Neuron (in vitro differentiated cells): ENCODE measurements around the gene C14orf180.

Experiments used
- H2AFZ ChIP-seq: one replicate; pipeline ENCODE4 v1.6.1; 2013; ENCODE audit warnings: low read depth, mild to moderate bottlenecking, inconsistent platforms, low read length, moderate library complexity
- H3K27me3 ChIP-seq: one replicate; pipeline ENCODE4 v1.6.1; 2013; ENCODE audit warnings: low read length; ENCODE audit not compliant: insufficient read depth
- H3K36me3 ChIP-seq: one replicate; pipeline ENCODE4 v1.6.1; 2013; ENCODE audit warnings: low read length; ENCODE audit not compliant: insufficient read depth
- H3K4me1 ChIP-seq: one replicate; pipeline ENCODE4 v1.6.1; 2013; ENCODE audit warnings: low read length; ENCODE audit not compliant: insufficient read depth
- H3K4me3 ChIP-seq: 2 replicates; pipeline ENCODE4 v1.5.1; 2013; ENCODE audit warnings: mild to moderate bottlenecking, low read length, moderate library complexity
- H3K9me3 ChIP-seq: one replicate; pipeline ENCODE4 v1.6.1; 2013; ENCODE audit warnings: low read length

Gene C14orf180

GRCh38 chr14:104592785-104593184, 13.2 kb downstream of the C14orf180 start:
- Histone ChIP-seq H3K27me3 (peaks cover 19% of the 10 kb centered on the region), H3K4me3 (no peak overlapping the region), H2AFZ (no peak overlapping the region), H3K4me1 (no peaks in the 10 kb centered on the region), H3K36me3 (no peaks in the 10 kb centered on the region), H3K9me3 (no peaks in the 10 kb centered on the region)

DNA sequence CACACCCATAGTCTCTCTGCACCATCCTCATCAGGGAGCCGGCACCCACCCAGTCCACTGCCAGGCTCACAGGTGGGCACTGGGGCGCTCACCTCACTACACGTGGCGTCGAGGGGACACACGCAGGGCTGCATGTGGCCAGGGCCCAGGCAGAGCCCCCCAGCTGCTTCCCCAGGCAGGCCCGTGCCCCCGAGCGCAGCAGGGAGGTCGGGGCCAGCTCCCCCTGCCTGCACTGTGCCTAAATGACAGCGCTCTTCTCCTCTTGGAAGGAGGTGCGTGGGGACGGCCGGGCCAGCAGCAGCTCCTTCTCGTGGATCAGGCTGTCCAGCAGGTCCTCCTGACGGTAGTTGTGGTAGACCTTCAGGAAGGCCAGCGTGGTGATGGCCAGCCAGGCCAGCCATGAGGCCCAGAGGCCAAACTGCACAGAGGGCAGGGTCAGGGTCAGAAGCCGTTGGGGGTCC, 13.7 kb downstream of the C14orf180 start:
- Histone ChIP-seq H3K4me3 (no peak overlapping the region), H2AFZ (no peak overlapping the region), H3K27me3 (peaks cover 19% of the 10 kb centered on the region), H3K4me1 (no peaks in the 10 kb centered on the region), H3K9me3 (no peaks in the 10 kb centered on the region), H3K36me3 (no peaks in the 10 kb centered on the region)

DNA sequence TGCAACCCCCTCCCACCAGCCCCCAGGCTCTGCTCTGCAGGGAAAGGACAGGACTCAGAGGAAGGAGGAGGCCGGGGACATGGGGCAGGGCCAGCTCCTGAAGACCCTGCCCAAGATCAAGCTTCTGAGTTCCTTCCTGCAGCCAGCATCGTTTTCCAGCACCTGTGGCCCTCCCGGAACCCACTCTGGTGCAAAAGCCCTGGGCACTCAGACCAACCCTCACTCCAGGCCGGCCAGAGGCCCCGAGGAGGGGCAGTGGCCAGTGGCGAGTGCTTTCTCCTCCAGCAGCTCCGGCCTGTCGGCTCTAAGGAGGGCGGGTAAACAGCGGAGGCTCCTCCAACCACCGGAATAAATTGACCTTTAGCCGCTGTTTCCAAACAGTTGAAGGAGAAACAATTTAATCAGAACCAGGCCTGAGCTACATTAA, 14.2 kb downstream of the C14orf180 start:
- no peaks in the 10 kb centered on the region for H3K9me3 ChIP-seq

DNA sequence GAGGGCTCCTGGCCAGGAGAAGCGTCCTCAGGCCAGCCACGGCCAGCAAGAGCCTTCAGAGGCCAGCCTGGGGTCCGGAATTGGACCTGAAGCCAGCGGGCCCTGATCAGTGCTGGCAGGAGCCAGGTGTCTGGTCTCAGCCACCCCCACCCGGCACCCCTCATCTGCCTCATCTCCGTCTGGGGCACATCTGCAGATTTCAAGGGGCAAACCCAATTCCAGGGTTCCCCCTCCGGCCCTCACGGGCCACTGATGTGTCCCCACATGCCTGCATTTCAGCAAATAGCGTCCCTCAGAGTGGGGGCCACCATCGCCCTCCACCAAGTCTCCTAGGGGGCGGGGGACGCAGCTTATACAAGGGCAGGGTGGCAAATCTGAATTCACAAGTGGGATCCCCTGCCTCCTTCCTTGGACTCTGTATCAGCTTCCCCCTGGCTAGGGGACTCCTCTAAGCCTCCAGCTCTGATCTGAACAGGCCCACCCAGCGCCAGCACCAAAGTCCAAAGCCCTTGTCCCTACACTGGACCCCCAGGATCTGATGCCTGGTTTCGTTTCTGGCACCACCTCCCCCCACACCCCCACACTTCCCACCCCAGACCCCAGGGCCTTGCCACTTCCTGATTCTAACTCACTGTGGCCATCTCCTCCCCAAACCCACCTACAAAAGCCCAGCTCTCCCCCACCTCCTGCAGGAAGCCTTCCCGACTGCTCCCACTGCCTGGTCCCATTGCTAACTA, 14.9 kb downstream of the C14orf180 start:
- Histone ChIP-seq H3K9me3 (no peaks in the 10 kb centered on the region), H3K4me3 (no peak overlapping the region), H3K27me3 (peaks cover 19% of the 10 kb centered on the region), H2AFZ (no peak overlapping the region), H3K4me1 (no peaks in the 10 kb centered on the region), H3K36me3 (no peaks in the 10 kb centered on the region)

More for the DNA sequence above, 14.2 kb downstream of the C14orf180 start:
- H3K4me3 ChIP-seq, result no peak overlapping the region
- peaks cover 19% of the 10 kb centered on the region for H3K27me3 ChIP-seq
- no peak overlapping the region for H2AFZ ChIP-seq
- no peaks in the 10 kb centered on the region for H3K36me3 ChIP-seq
- no peaks in the 10 kb centered on the region for H3K4me1 ChIP-seq

DNA sequence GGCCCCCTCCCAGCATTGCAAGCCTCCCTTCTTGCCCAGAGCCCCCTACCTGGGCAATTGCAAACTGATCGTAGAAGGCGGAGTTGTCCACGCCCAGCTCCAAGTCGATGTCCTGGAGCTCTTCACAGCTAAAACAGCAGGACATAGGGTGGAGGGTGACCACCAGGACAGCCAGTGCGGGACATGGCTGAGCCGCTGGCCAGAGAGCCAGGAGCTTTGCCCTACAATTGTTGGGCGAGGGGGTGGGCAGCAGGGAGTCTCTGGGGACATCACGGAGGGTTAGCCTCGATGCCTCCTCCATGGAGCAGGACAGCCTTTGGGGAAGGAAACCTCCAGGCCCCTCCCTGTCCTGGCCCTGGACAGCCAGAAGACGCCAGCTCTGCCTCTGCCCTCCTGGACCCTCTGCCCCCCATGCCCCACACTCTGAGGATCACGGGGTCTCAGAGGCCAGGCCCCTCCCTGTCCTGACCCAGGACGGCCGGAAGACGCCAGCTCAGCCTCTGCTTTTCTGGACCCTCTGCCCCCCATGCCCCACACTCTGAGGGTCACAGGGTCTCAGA, 15.6 kb downstream of the C14orf180 start:
- Histone ChIP-seq H3K36me3 (no peaks in the 10 kb centered on the region), H3K4me1 (peaks cover 4% of the 10 kb centered on the region), H3K4me3 (no peak overlapping the region), H2AFZ (no peak overlapping the region), H3K27me3 (peaks cover 19% of the 10 kb centered on the region), H3K9me3 (no peaks in the 10 kb centered on the region)

DNA sequence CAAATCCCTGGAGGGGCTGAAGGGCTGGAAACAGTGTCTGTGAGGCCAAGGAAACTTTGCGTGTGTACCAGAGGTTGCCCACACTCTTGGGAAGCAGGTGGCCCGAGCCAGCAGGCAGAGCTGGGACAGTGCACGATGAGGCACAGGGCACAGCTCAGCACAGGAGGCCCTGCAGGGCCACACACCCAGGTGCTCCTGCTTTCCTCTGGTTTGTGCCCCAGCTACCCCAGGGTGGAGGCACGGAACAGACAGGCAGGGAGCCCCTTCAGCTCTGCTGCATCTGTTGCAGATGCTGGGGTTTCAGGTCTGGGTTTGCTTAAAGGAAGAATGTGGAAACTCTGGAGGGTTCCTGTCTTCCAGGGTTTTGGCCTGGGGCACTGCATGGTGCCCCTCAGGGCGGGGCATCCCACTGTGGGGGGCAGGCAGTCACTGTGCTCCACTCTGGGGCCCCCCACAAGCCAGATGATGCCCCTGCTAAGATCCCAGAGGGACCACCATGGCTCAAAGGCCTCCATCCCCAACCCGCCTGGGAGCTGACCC, 16.4 kb downstream of the C14orf180 start:
- Histone ChIP-seq H3K36me3 (no peaks in the 10 kb centered on the region), H3K4me3 (no peak overlapping the region), H3K27me3 (peaks cover 19% of the 10 kb centered on the region), H3K9me3 (no peaks in the 10 kb centered on the region), H3K4me1 (peaks cover 4% of the 10 kb centered on the region), H2AFZ (no peak overlapping the region)

DNA sequence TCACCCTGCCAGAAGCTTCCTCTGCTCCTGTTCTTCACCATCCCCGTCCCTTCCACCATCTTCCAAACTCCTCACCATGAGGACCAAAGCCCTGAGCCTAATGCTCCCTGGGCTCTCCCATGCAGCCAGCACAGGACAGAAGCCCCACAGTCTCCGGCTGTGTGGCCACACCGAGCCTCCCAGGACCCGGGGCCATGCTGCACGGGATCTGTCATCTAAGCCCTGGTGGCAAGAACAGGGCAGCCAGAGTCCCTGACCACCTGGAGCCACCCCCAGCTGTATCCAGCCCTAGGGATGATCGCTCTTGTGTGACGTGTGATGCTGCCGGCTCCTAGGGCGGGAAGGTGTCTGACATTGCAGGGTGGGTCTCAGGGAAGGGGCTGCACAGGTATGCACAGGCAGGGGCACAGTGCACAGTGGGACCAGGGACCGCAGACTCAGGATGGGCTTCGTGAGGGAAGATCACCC, 16.9 kb downstream of the C14orf180 start:
- Histone ChIP-seq H3K4me3 (no peak overlapping the region), H2AFZ (no peak overlapping the region), H3K27me3 (peaks cover 19% of the 10 kb centered on the region), H3K36me3 (no peaks in the 10 kb centered on the region), H3K4me1 (peaks cover 4% of the 10 kb centered on the region), H3K9me3 (no peaks in the 10 kb centered on the region)

DNA sequence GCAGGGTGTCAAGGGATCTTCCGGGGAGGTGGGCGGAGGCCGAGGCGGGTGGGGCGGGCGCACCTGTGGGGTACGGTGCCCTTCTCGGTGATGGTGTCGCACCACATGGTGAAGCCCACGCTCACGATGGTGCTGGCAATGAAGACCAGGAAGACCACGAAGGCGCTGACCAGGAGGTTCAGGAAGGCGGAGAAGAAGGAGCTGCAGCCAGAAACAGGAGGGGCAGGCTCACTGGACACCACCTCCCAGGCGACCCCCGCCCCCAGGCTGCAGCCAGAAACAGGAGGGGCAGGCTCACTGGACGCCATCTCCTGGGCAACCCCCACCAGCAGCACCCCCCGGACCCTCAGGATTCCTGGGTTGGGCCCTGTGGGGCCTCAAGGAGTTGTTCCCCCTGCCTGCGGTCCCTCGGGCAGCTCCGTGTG, 17.4 kb downstream of the C14orf180 start:
- peaks cover 19% of the 10 kb centered on the region for H3K27me3 ChIP-seq
- H3K9me3 ChIP-seq, result no peaks in the 10 kb centered on the region
- H2AFZ ChIP-seq, result no peak overlapping the region
- H3K36me3 ChIP-seq, result no peaks in the 10 kb centered on the region
- no peak overlapping the region for H3K4me3 ChIP-seq
- H3K4me1 ChIP-seq, result peaks cover 4% of the 10 kb centered on the region

DNA sequence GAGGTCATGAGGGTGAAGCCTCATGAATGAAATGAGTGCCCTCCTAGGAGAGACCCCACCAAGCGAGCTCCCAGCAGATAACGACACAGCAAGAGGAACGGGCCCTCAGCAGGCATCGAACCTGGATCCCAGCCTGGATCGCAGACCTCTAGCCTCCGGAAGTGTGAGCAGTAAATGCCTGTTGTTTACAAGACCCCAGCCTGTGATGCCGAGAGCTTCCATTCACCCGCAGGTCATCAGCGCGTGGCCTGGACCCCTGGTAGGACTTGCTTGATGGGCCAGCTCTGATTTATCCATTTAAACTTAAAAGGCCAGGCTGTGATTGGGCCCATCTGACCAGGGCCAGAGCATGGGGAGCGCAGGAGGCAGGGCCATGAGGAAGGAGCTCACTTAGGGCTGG, 18.0 kb downstream of the C14orf180 start:
- Histone ChIP-seq H3K4me3 (no peak overlapping the region), H3K9me3 (no peaks in the 10 kb centered on the region), H3K4me1 (peaks cover 4% of the 10 kb centered on the region), H2AFZ (no peak overlapping the region), H3K36me3 (no peaks in the 10 kb centered on the region), H3K27me3 (peaks cover 17% of the 10 kb centered on the region)

- Histone ChIP-seq H3K4me3 (no peak overlapping the region), H3K4me1 (peaks cover 4% of the 10 kb centered on the region), H3K36me3 (no peaks in the 10 kb centered on the region), H3K9me3 (no peaks in the 10 kb centered on the region), H2AFZ (no peak overlapping the region), H3K27me3 (peaks cover 15% of the 10 kb centered on the region)
These were observed 18.7 kb downstream of the C14orf180 start for GRCh38 chr14:104598039-104598909.

DNA sequence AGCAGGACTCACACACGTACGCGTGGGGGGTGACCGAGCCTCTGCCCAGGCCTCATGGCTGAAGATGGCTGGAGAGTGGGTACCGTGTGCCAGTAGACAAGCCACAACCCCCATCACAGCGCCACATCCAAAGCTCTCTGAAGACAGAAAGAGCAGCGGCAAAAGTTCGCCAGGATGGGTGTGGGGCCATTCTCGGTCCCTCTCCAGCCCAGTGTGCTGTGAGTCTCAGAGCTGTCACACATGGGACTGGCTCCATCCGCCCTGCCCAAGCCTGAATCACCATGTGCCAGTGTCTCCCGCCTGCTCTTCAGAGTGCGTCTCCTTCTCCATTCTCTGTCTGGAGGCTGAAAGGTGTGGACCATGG, 19.3 kb downstream of the C14orf180 start:
- no peaks in the 10 kb centered on the region for H3K9me3 ChIP-seq
- H2AFZ ChIP-seq, result no peak overlapping the region
- no peak overlapping the region for H3K4me3 ChIP-seq
- H3K36me3 ChIP-seq, result no peaks in the 10 kb centered on the region
- H3K27me3 ChIP-seq, result peaks cover 15% of the 10 kb centered on the region
- peaks cover 7% of the 10 kb centered on the region for H3K4me1 ChIP-seq

GRCh38 chr14:104599446-104599845, 19.9 kb downstream of the C14orf180 start:
- H3K4me1 ChIP-seq, result peaks cover 12% of the 10 kb centered on the region
- no peaks in the 10 kb centered on the region for H3K36me3 ChIP-seq
- no peak overlapping the region for H3K4me3 ChIP-seq
- H2AFZ ChIP-seq, result no peak overlapping the region
- H3K9me3 ChIP-seq, result no peaks in the 10 kb centered on the region
- peaks cover 15% of the 10 kb centered on the region for H3K27me3 ChIP-seq
